KMS-11 (cell line): ENCODE data around the gene ZFAND2B.
"Not testable (repeated sequence)": the region's sequence is repeated elsewhere in the genome, so short reads cannot be mapped to it uniquely, and the experiment has no call there.

Source experiments
- H2AFZ ChIP-seq: fragments of 200-600 bp; sonication (generic); 2 replicates; pipeline ENCODE4 v1.6.1; 2016; ENCODE audit warnings: antibody characterized with exemption, mixed run types, low read depth
- H3K27ac ChIP-seq: fragments of 200-600 bp; sonication (generic); 2 replicates; pipeline ENCODE4 v1.6.1; 2016; ENCODE audit warnings: mild to moderate bottlenecking, mixed run types
- H3K27me3 ChIP-seq: fragments of 200-600 bp; sonication (generic); 2 replicates; pipeline ENCODE4 v1.6.1; 2017; ENCODE audit warnings: mild to moderate bottlenecking, low read depth, mixed run types, moderate library complexity; ENCODE audit not compliant: insufficient read depth
- H3K36me3 ChIP-seq: fragments of 200-600 bp; sonication (generic); 2 replicates; pipeline ENCODE4 v1.6.1; 2017; ENCODE audit warnings: mild to moderate bottlenecking, mixed run types; ENCODE audit not compliant: insufficient read depth
- H3K4me1 ChIP-seq: fragments of 200-600 bp; sonication (generic); 2 replicates; pipeline ENCODE4 v1.6.1; 2016; ENCODE audit warnings: mild to moderate bottlenecking, low read depth, mixed run types; ENCODE audit not compliant: poor library complexity, severe bottlenecking
- H3K4me2 ChIP-seq: fragments of 200-600 bp; sonication (generic); 2 replicates; pipeline ENCODE4 v1.7.0; 2016; ENCODE audit warnings: mild to moderate bottlenecking, mixed run types
- H3K4me3 ChIP-seq: fragments of 200-600 bp; sonication (generic); IDR thresholded peaks from 2 replicates; pipeline ENCODE4 v1.6.1; 2017; ENCODE audit warnings: low read depth, low read length, mixed read lengths; ENCODE audit not compliant: insufficient read depth
- H3K79me2 ChIP-seq: fragments of 200-600 bp; sonication (generic); 2 replicates; pipeline ENCODE4 v1.6.1; 2016; ENCODE audit warnings: low read depth, mixed run types; ENCODE audit not compliant: insufficient read depth
- H3K9ac ChIP-seq: fragments of 200-600 bp; sonication (generic); 2 replicates; pipeline ENCODE4 v1.6.1; 2016; ENCODE audit warnings: mild to moderate bottlenecking, mixed run types
- H4K20me1 ChIP-seq: fragments of 200-600 bp; sonication (generic); 2 replicates; pipeline ENCODE4 v1.6.1; 2016; ENCODE audit warnings: mild to moderate bottlenecking, mixed run types; ENCODE audit not compliant: insufficient read depth
- TF ChIP-seq, protein P1 (sequence below): fragments of 200-600 bp; sonication (generic); conservative IDR thresholded peaks from 2 replicates; pipeline ENCODE4 v1.6.1; 2017; ENCODE audit warnings: low read depth, mild to moderate bottlenecking, antibody characterized with exemption, low read length, moderate library complexity, mixed read lengths

Gene ZFAND2B

GRCh38 chr2:219198974-219199373 is 7.6 kb upstream of the ZFAND2B start:
- TF ChIP-seq, protein P1, sequence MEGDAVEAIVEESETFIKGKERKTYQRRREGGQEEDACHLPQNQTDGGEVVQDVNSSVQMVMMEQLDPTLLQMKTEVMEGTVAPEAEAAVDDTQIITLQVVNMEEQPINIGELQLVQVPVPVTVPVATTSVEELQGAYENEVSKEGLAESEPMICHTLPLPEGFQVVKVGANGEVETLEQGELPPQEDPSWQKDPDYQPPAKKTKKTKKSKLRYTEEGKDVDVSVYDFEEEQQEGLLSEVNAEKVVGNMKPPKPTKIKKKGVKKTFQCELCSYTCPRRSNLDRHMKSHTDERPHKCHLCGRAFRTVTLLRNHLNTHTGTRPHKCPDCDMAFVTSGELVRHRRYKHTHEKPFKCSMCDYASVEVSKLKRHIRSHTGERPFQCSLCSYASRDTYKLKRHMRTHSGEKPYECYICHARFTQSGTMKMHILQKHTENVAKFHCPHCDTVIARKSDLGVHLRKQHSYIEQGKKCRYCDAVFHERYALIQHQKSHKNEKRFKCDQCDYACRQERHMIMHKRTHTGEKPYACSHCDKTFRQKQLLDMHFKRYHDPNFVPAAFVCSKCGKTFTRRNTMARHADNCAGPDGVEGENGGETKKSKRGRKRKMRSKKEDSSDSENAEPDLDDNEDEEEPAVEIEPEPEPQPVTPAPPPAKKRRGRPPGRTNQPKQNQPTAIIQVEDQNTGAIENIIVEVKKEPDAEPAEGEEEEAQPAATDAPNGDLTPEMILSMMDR = no peak

GRCh38 chr2:219199470-219200211 is 6.9 kb upstream of the ZFAND2B start:
- Histone ChIP-seq H3K4me1 (no peaks in the 10 kb centered on the region), H3K4me3 (no peak overlapping the region), H3K27ac (no peak overlapping the region), H3K27me3 (no peaks in the 10 kb centered on the region; the same call in 1 of the 2 replicates), H3K9ac (no peak overlapping the region), H3K36me3 (no peaks in the 10 kb centered on the region), H2AFZ (no peak overlapping the region), H3K79me2 (no peaks in the 10 kb centered on the region), H3K4me2 (no peak overlapping the region), H4K20me1 (no peaks in the 10 kb centered on the region)
- TF ChIP-seq, protein P1 = no peak

More at GRCh38 chr2:219198974-219199373, 7.6 kb upstream of the ZFAND2B start:
- no peak overlapping the region for H2AFZ ChIP-seq
- H3K79me2 ChIP-seq = no peaks in the 10 kb centered on the region
- H3K4me2 ChIP-seq = no peak overlapping the region
- no peaks in the 10 kb centered on the region; the same call in 1 of the 2 replicates for H3K27me3 ChIP-seq
- H3K27ac ChIP-seq = no peak overlapping the region
- H3K36me3 ChIP-seq = no peaks in the 10 kb centered on the region
- no peaks in the 10 kb centered on the region for H4K20me1 ChIP-seq
- no peak overlapping the region for H3K4me3 ChIP-seq
- H3K9ac ChIP-seq = no peak overlapping the region
- H3K4me1 ChIP-seq = no peaks in the 10 kb centered on the region

DNA sequence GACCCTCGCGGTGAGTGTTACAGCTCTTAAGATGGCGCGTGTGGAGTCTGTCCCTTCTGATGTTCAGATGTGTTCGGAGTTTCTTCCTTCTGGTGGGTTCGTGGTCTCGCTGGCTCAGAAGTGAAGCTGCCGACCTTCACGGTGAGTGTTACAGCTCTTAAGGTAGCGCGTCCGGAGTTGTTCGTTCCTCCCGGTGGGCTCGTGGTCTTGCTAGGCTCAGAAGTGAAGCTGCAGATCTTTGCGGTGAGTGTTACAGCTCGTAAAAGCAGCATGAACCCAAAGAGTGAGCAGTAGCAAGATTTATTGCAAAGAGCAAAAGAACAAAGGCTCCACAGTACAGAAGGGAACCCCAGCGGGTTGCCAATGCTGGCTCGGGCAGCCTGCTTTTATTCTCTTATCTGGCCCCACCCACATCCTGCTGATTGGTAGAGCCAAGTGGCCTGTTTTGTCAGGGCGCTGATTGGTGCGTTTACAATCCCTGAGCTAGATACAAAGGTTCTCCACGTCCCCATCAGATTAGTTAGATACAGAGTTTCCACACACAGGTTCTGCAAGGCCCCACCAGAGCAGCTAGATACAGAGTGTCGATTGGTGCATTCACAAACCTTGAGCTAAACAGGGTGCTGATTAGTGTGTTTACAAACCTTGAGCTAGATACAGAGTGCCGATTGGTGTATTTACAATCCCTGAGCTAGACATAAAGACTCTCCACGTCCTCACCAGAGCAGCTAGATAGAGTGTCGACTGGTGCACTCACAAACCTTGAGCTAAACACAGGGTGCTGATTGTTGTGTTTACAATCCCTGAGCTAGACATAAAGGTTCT is 5.9 kb upstream of the ZFAND2B start:
- H3K79me2 ChIP-seq, H2AFZ ChIP-seq, H3K4me1 ChIP-seq, H3K27me3 ChIP-seq, H3K4me3 ChIP-seq, H3K36me3 ChIP-seq, H3K4me2 ChIP-seq, H4K20me1 ChIP-seq, H3K9ac ChIP-seq, H3K27ac ChIP-seq: not testable (repeated sequence)

DNA sequence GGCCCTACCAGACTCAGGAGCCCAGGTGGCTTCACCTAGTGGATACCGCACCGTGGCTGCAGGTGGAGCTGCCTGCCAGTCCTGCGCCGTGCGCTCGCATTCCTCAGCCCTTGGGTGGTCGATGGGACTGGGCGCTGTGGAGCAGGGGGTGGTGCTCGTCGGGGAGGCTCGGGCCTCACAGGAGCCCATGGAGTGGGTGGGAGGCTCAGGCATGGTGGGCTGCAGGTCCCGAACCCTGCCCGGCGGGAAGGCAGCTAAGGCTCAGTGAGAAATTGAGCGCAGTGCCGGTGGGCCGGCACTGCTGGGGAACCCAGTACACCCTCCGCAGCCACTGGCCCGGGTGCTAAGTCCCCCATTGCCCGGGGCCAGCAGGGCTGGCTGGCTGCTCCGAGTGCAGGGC is 5.3 kb upstream of the ZFAND2B start:
- H3K4me3 ChIP-seq, H3K36me3 ChIP-seq, H3K27ac ChIP-seq, H3K79me2 ChIP-seq, H2AFZ ChIP-seq, H4K20me1 ChIP-seq, H3K4me2 ChIP-seq, H3K27me3 ChIP-seq, H3K9ac ChIP-seq: not testable (repeated sequence)
- H3K4me1 ChIP-seq = peaks cover 11% of the 10 kb centered on the region

DNA sequence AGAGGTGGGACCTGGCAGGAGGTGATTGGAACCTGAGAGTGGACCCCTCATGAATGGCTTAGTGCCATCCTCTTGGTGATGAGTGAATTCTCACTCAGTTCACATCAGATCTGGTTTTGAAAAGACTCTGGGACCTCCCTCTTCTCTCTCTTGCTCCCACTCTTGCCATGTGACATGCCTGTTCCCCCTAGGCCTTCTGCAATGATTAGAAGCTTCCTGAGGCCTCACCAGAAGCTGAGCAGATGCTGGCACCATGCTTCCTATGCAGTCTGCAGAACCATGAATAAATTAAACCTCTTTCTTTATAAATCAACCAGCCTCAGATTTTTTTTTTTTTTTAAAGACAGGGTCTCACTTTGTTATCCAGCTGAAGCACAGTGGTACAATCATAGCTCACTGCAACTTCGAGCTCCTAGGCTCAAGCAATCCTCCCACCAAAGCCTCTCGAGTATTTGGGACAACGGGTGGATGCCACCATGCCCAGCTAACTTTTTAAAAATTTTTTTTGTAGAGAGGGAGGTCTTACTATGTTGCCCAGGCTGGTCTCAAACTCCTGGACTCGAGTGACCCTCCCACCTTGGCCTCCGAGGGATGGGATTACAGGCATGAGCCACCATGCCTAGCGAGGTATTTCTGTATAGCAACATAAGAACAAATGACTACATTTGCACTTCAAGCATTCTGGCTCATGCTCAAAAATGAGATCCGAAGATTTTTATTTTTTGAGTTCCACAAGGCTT is 2.0 kb upstream of the ZFAND2B start:
- Histone ChIP-seq H3K9ac (no peak overlapping the region), H3K4me3 (no peak overlapping the region), H3K4me1 (peaks cover 18% of the 10 kb centered on the region), H3K27ac (no peak overlapping the region), H3K4me2 (no peak overlapping the region), H3K36me3 (no peaks in the 10 kb centered on the region), H3K79me2 (no peaks in the 10 kb centered on the region), H3K27me3 (no peaks in the 10 kb centered on the region), H4K20me1 (no peaks in the 10 kb centered on the region), H2AFZ (no peak overlapping the region)
- TF ChIP-seq, protein P1 = no peak
